HepG2 (cell line): ENCODE data around the gene MAP2K2. TPM values are rescaled to one million over a fixed set of nuclear protein-coding genes. Genes with fewer than 3 reads are reported as not detected.

Experiments used
- AGO1 ChIP-seq: fragments of 200-400 bp; formaldehyde crosslinking; IDR thresholded peaks from 2 replicates; pipeline ENCODE4 v1.6.1; 2017; ENCODE audit warnings: mild to moderate bottlenecking, low read depth, low read length, moderate library complexity; ENCODE audit not compliant: poor library complexity, severe bottlenecking
- ERF ChIP-seq: IDR thresholded peaks from 2 replicates; pipeline ENCODE4 v1.6.1; 2018; ENCODE audit warnings: missing biosample characterization, missing genetic modification reagents
- GABPB1 ChIP-seq: IDR thresholded peaks from 2 replicates; pipeline ENCODE4 v1.6.1; 2016; ENCODE audit warnings: mild to moderate bottlenecking, missing genetic modification reagents, moderate library complexity, missing compliant biosample characterization
- GATAD1 ChIP-seq: IDR thresholded peaks from 2 replicates; pipeline ENCODE4 v1.6.1; 2016; ENCODE audit warnings: missing genetic modification reagents, missing compliant biosample characterization
- HNRNPK ChIP-seq: fragments of 200-400 bp; formaldehyde crosslinking; IDR thresholded peaks from 2 replicates; pipeline ENCODE4 v1.6.1; 2018; ENCODE audit warnings: low read length, low read depth, moderate library complexity, mild to moderate bottlenecking; ENCODE audit not compliant: poor library complexity, severe bottlenecking
- KDM6A ChIP-seq: IDR thresholded peaks from 2 replicates; pipeline ENCODE4 v1.6.1; 2016; ENCODE audit warnings: low read depth
- PAX8 ChIP-seq: sonication (generic); formaldehyde crosslinking; IDR thresholded peaks from 2 replicates; pipeline ENCODE4 v1.8.0; 2022; ENCODE audit warnings: mild to moderate bottlenecking, missing genetic modification reagents, borderline replicate concordance
- PHF21A ChIP-seq: sonication (generic); formaldehyde crosslinking; IDR thresholded peaks from 2 replicates; pipeline ENCODE4 v1.5.0; 2020; ENCODE audit warnings: mild to moderate bottlenecking, missing genetic modification reagents
- POLR2G ChIP-seq: fragments of 200-400 bp; formaldehyde crosslinking; IDR thresholded peaks from 2 replicates; pipeline ENCODE4 v1.6.1; 2018; ENCODE audit warnings: mild to moderate bottlenecking, low read depth, low read length, moderate library complexity
- RCOR2 ChIP-seq: IDR thresholded peaks from 2 replicates; pipeline ENCODE4 v1.6.1; 2016; ENCODE audit warnings: missing biosample characterization, missing genetic modification reagents
- RELA ChIP-seq: sonication (generic); formaldehyde crosslinking; IDR thresholded peaks from 2 replicates; pipeline ENCODE4 v1.4.0; 2020; ENCODE audit warnings: missing genetic modification reagents
- RXRB ChIP-seq: IDR thresholded peaks from 2 replicates; pipeline ENCODE4 v1.6.1; 2016; ENCODE audit warnings: borderline replicate concordance, missing genetic modification reagents, missing compliant biosample characterization
- THYN1 ChIP-seq: sonication (generic); formaldehyde crosslinking; IDR thresholded peaks from 2 replicates; pipeline ENCODE4 v1.8.1; 2023; ENCODE audit warnings: low read depth, mild to moderate bottlenecking, moderate library complexity, missing genetic modification reagents, borderline replicate concordance
- ZBTB1 ChIP-seq: sonication (generic); formaldehyde crosslinking; IDR thresholded peaks from 2 replicates; pipeline ENCODE4 v1.4.0; 2020; ENCODE audit warnings: missing genetic modification reagents, borderline replicate concordance
- ZNF224 ChIP-seq: sonication (generic); formaldehyde crosslinking; IDR thresholded peaks from 2 replicates; pipeline ENCODE4 v1.5.0; 2020; ENCODE audit warnings: mild to moderate bottlenecking, missing genetic modification reagents
- ZNF274 ChIP-seq: sonication (generic); formaldehyde crosslinking; IDR thresholded peaks from 2 replicates; pipeline ENCODE4 v1.5.1; 2020; ENCODE audit warnings: mild to moderate bottlenecking, missing genetic modification reagents
- ZNF484 ChIP-seq: sonication (generic); formaldehyde crosslinking; IDR thresholded peaks from 2 replicates; pipeline ENCODE4 v1.5.1; 2020; ENCODE audit warnings: mild to moderate bottlenecking, low read depth, missing genetic modification reagents, borderline replicate concordance
- ZNF510 ChIP-seq: sonication (generic); formaldehyde crosslinking; IDR thresholded peaks from 2 replicates; pipeline ENCODE4 v1.4.0; 2020; ENCODE audit warnings: low read depth, mild to moderate bottlenecking, missing genetic modification reagents
- ZNF549 ChIP-seq: sonication (generic); formaldehyde crosslinking; IDR thresholded peaks from 2 replicates; pipeline ENCODE4 v1.5.0; 2020; ENCODE audit warnings: missing genetic modification reagents
- ZNF607 ChIP-seq: sonication (generic); formaldehyde crosslinking; IDR thresholded peaks from 2 replicates; pipeline ENCODE4 v1.5.1; 2020; ENCODE audit warnings: missing genetic modification reagents, mild to moderate bottlenecking, borderline replicate concordance
- ZNF615 ChIP-seq: sonication (generic); formaldehyde crosslinking; IDR thresholded peaks from 2 replicates; pipeline ENCODE4 v1.5.0; 2020; ENCODE audit warnings: mild to moderate bottlenecking, missing genetic modification reagents, borderline replicate concordance
- ZNF619 ChIP-seq: sonication (generic); formaldehyde crosslinking; IDR thresholded peaks from 2 replicates; pipeline ENCODE4 v1.4.0; 2020; ENCODE audit warnings: mild to moderate bottlenecking, missing genetic modification reagents
- polyA plus RNA-seq, 8 experiments: library from polyadenylated mRNA; depleted of rRNA in 3 of 8; stranded (reverse) in 7 of 8; unstranded in 1 of 8; fragments of >200 nt; fragmentation: Illumina TruSeq in 4 of 8; extraction: Trizol in 4 of 8; gene quantifications; 2 replicates each; pipeline versions ENCODE4 v1.2.1 to v1.2.3, GENCODE V29; 2011 to 2016; ENCODE audit warnings: low read depth in 4 of 8, missing spikeins in 1 of 8, mixed read lengths in 1 of 8; ENCODE audit not compliant: insufficient read depth in 1 of 8
- total RNA-seq, 5 experiments: library from RNA; depleted of rRNA; stranded (reverse); fragments of >200 nt; fragmentation: Illumina TruSeq; extraction: Trizol; gene quantifications; 2 replicates each; pipeline ENCODE4 v1.2.3, GENCODE V29; 2016; ENCODE audit warnings: low read depth in 1 of 5
- TF ChIP-seq, protein P1 (sequence below): sonication (generic); formaldehyde crosslinking; IDR thresholded peaks from 2 replicates; pipeline ENCODE4 v1.4.0; 2020; ENCODE audit warnings: missing genetic modification reagents, borderline replicate concordance
- TF ChIP-seq, protein P2 (sequence below): IDR thresholded peaks from 2 replicates; pipeline ENCODE4 v1.6.1; 2018; ENCODE audit warnings: missing genetic modification reagents
- TF ChIP-seq, protein P3 (sequence below): sonication (generic); formaldehyde crosslinking; IDR thresholded peaks from 2 replicates; pipeline ENCODE4 v1.9.0; 2021; ENCODE audit warnings: missing genetic modification reagents, mild to moderate bottlenecking, borderline replicate concordance

MAP2K2 gene
- total and polyA plus RNA-seq, 2 of the 13 experiments (the other 11 are each of a cell fraction or from before 2014, with no cell fraction given): 70.3 to 80.9 TPM

DNA sequence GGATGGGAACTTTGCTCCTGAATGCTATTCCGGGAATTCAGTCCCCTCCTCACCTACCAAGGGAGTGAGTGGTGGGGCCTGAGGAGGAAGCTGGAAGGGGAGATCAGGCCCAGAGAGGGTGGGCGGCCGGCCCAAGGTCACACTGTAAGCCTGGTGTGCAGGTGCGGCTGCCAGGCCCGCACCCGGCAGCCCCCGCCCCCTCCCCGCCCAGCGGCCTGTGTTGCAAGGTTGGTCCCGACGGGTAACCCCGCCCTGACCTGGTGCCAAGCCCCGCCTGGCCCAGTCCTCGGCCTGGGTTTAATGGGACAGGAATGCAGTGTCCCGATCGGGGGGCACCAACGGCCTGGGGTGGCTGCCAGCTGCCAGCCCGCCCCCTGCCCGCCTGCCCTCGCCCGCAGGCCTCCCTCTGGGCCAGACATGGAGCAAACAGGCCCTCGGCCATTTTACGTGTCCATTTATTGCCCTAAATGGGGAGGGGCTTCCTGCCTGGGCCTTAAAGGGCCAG is 62.7 kb downstream of the MAP2K2 start (continued):
- TF ChIP-seq, protein P1, sequence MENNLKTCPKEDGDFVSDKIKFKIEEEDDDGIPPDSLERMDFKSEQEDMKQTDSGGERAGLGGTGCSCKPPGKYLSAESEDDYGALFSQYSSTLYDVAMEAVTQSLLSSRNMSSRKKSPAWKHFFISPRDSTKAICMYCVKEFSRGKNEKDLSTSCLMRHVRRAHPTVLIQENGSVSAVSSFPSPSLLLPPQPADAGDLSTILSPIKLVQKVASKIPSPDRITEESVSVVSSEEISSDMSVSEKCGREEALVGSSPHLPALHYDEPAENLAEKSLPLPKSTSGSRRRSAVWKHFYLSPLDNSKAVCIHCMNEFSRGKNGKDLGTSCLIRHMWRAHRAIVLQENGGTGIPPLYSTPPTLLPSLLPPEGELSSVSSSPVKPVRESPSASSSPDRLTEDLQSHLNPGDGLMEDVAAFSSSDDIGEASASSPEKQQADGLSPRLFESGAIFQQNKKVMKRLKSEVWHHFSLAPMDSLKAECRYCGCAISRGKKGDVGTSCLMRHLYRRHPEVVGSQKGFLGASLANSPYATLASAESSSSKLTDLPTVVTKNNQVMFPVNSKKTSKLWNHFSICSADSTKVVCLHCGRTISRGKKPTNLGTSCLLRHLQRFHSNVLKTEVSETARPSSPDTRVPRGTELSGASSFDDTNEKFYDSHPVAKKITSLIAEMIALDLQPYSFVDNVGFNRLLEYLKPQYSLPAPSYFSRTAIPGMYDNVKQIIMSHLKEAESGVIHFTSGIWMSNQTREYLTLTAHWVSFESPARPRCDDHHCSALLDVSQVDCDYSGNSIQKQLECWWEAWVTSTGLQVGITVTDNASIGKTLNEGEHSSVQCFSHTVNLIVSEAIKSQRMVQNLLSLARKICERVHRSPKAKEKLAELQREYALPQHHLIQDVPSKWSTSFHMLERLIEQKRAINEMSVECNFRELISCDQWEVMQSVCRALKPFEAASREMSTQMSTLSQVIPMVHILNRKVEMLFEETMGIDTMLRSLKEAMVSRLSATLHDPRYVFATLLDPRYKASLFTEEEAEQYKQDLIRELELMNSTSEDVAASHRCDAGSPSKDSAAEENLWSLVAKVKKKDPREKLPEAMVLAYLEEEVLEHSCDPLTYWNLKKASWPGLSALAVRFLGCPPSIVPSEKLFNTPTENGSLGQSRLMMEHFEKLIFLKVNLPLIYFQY (CRISPR knock-in tag): peak; percentile 93
- TF ChIP-seq ZNF224 (CRISPR knock-in tag) (no peak), ZNF510 (CRISPR knock-in tag) (no peak), RELA (CRISPR knock-in tag) (no peak), PHF21A (CRISPR knock-in tag) (peak; percentile 71), ZNF619 (CRISPR knock-in tag) (no peak), GATAD1 (CRISPR knock-in tag) (no peak), ZBTB1 (CRISPR knock-in tag) (no peak), POLR2G (peak; percentile 50; the same call in 1 of the 2 replicates), ZNF274 (CRISPR knock-in tag) (no peak), RCOR2 (CRISPR knock-in tag) (peak; percentile 5; the same call in 1 of the 2 replicates), RXRB (0 out of 2 replicates have a peak, but pooled peaks have one; percentile 13), PAX8 (CRISPR knock-in tag) (no peak), AGO1 (no peak), GABPB1 (CRISPR knock-in tag) (peak; percentile 55; the same call in 1 of the 2 replicates), ZNF607 (CRISPR knock-in tag) (no peak), HNRNPK (peak; percentile 10), ERF (peak; percentile 65; the same call in 1 of the 2 replicates), KDM6A (CRISPR knock-in tag) (peak; percentile 11; the same call in 1 of the 2 replicates), ZNF484 (CRISPR knock-in tag) (no peak), ZNF615 (CRISPR knock-in tag) (no peak), THYN1 (CRISPR knock-in tag) (no peak), ZNF549 (CRISPR knock-in tag) (no peak)
- TF ChIP-seq, protein P2, sequence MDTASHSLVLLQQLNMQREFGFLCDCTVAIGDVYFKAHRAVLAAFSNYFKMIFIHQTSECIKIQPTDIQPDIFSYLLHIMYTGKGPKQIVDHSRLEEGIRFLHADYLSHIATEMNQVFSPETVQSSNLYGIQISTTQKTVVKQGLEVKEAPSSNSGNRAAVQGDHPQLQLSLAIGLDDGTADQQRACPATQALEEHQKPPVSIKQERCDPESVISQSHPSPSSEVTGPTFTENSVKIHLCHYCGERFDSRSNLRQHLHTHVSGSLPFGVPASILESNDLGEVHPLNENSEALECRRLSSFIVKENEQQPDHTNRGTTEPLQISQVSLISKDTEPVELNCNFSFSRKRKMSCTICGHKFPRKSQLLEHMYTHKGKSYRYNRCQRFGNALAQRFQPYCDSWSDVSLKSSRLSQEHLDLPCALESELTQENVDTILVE (CRISPR knock-in tag): no peak
- TF ChIP-seq, protein P3, sequence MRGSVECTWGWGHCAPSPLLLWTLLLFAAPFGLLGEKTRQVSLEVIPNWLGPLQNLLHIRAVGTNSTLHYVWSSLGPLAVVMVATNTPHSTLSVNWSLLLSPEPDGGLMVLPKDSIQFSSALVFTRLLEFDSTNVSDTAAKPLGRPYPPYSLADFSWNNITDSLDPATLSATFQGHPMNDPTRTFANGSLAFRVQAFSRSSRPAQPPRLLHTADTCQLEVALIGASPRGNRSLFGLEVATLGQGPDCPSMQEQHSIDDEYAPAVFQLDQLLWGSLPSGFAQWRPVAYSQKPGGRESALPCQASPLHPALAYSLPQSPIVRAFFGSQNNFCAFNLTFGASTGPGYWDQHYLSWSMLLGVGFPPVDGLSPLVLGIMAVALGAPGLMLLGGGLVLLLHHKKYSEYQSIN (CRISPR knock-in tag): no peak
